GM19452 (cell line): ENCODE measurements around the gene CCNH.

Experiments
- ATAC-seq: cut with Tn5 transposase; IDR thresholded peaks from one replicate; pipeline ENCODE4 v1.9.1; 2021; ENCODE audit not compliant: unreplicated experiment

The CCNH gene

GRCh38 chr5:87361536-87362213 is 51.1 kb downstream of the CCNH start:
- ATAC-seq = no peak

- no peak for ATAC-seq
Observed at GRCh38 chr5:87361031-87361445, 51.7 kb downstream of the CCNH start.

DNA sequence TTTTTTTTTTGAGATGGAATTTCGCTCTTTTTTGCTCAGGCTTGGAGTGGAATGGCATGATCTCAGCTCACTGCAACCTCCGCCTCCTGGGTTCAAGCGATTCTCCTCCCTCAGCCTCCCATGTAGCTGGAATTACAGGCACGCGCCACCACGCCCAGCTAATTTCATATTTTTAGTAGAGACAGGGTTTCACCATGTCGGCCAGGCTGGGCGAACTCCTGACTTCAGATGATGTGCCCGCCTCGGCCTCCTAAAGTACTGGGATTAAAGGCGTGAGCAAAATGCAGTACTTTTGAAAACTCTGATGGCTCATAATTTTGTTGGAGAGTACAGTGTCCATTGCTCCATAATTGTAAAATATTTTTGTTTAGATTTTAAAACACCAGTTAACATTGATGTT is 52.6 kb downstream of the CCNH start:
- ATAC-seq = no peak

- ATAC-seq = no peak
Observed at GRCh38 chr5:87359106-87359505, 53.6 kb downstream of the CCNH start.

DNA sequence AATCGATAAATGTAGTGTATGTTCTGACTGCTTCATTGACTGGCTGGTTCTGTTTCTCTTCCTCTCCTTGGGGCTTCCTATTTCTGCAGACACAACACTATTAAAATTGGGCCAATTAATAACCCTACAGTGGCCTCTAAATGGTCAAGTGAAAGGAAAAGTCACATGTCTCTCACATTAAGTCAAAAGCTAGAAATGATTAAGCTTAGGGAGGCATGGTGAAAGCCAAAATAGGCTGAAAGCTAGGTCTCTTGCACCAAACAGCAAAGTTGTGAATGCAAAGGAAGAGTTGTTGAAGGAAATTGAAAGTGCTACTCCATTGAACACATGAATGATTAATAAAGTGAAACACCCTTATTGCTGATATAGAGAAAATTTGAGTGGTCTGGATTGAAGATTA is 58.2 kb downstream of the CCNH start:
- ATAC-seq = peak; percentile 99

GRCh38 chr5:87347841-87348240 is 64.9 kb downstream of the CCNH start:
- no peak for ATAC-seq

DNA sequence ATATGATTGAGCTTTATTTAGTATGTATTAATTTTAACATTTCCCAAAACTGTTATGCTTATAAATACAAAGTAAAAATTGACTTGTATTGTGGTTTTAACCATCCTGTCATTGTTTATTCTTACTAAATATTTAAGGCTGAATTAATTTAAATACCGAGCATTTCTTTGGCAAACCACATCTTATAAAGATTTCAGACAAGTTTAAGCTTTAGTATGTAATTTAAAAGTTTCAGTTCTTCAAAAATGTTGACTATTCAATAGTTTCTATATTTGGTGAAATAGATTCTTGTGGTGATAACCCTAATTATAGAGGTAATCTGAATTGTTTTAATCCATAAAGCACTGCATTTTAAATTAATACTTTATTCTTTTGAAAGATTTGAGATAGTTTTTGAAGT is 65.5 kb downstream of the CCNH start:
- ATAC-seq = no peak
